ES-I3 (cell line): Measurements from ENCODE around the gene PODN.

Experiments used
- H3K36me3 ChIP-seq: 2 replicates; pipeline ENCODE4 v1.6.1; 2013; ENCODE audit warnings: mild to moderate bottlenecking, low read length, control low read depth, moderate library complexity; ENCODE audit not compliant: insufficient read depth
- H3K4me1 ChIP-seq: 2 replicates; pipeline ENCODE4 v1.6.1; 2013; ENCODE audit warnings: mild to moderate bottlenecking, control low read depth, low read length; ENCODE audit not compliant: insufficient read depth
- H3K9ac ChIP-seq: 2 replicates; pipeline ENCODE4 v1.6.1; 2013; ENCODE audit warnings: low read depth, mild to moderate bottlenecking, low read length, moderate library complexity
- H3K9me3 ChIP-seq: 2 replicates; pipeline ENCODE4 v1.6.1; 2013; ENCODE audit warnings: mild to moderate bottlenecking, low read length, moderate library complexity; ENCODE audit not compliant: control insufficient read depth, insufficient read depth

The PODN gene

GRCh38 chr1:53074313-53075154, 12.5 kb downstream of the PODN start:
- Histone ChIP-seq H3K36me3 (no peaks in the 10 kb centered on the region), H3K9me3 (no peaks in the 10 kb centered on the region), H3K4me1 (no peaks in the 10 kb centered on the region)

GRCh38 chr1:53075206-53075605, 13.2 kb downstream of the PODN start:
- no peaks in the 10 kb centered on the region for H3K9me3 ChIP-seq
- H3K4me1 ChIP-seq, result no peaks in the 10 kb centered on the region
- no peak overlapping the region for H3K9ac ChIP-seq
- H3K36me3 ChIP-seq, result no peaks in the 10 kb centered on the region

More at GRCh38 chr1:53074313-53075154, 12.5 kb downstream of the PODN start:
- H3K9ac ChIP-seq, result no peak overlapping the region

GRCh38 chr1:53075761-53076163, 13.7 kb downstream of the PODN start:
- Histone ChIP-seq H3K36me3 (no peaks in the 10 kb centered on the region), H3K4me1 (no peaks in the 10 kb centered on the region), H3K9ac (no peak overlapping the region), H3K9me3 (no peaks in the 10 kb centered on the region)

GRCh38 chr1:53076165-53076564, 14.2 kb downstream of the PODN start:
- H3K9ac ChIP-seq, result no peak overlapping the region

GRCh38 chr1:53076721-53077598, 14.9 kb downstream of the PODN start:
- no peaks in the 10 kb centered on the region for H3K36me3 ChIP-seq
- H3K9ac ChIP-seq, result no peak overlapping the region
- H3K4me1 ChIP-seq, result peaks cover 3% of the 10 kb centered on the region; the same call in 1 of the 2 replicates
- no peaks in the 10 kb centered on the region for H3K9me3 ChIP-seq

More at GRCh38 chr1:53076165-53076564, 14.2 kb downstream of the PODN start:
- no peaks in the 10 kb centered on the region for H3K4me1 ChIP-seq
- no peaks in the 10 kb centered on the region for H3K36me3 ChIP-seq
- H3K9me3 ChIP-seq, result no peaks in the 10 kb centered on the region

GRCh38 chr1:53077599-53077965, 15.6 kb downstream of the PODN start:
- no peak overlapping the region for H3K9ac ChIP-seq
- H3K4me1 ChIP-seq, result peaks cover 5% of the 10 kb centered on the region; the same call in 1 of the 2 replicates
- H3K36me3 ChIP-seq, result no peaks in the 10 kb centered on the region
- H3K9me3 ChIP-seq, result no peaks in the 10 kb centered on the region

GRCh38 chr1:53078333-53079101, 16.5 kb downstream of the PODN start:
- Histone ChIP-seq H3K4me1 (peaks cover 5% of the 10 kb centered on the region; the same call in 1 of the 2 replicates), H3K9ac (no peak overlapping the region), H3K9me3 (no peaks in the 10 kb centered on the region), H3K36me3 (no peaks in the 10 kb centered on the region)

- Histone ChIP-seq H3K36me3 (no peaks in the 10 kb centered on the region), H3K9me3 (no peaks in the 10 kb centered on the region), H3K4me1 (peaks cover 5% of the 10 kb centered on the region; the same call in 1 of the 2 replicates)
Measured at GRCh38 chr1:53079251-53079650, 17.2 kb downstream of the PODN start.

GRCh38 chr1:53080041-53080440, 18.0 kb downstream of the PODN start:
- no peaks in the 10 kb centered on the region for H3K36me3 ChIP-seq
- peaks cover 5% of the 10 kb centered on the region; the same call in 1 of the 2 replicates for H3K4me1 ChIP-seq
- no peaks in the 10 kb centered on the region for H3K9me3 ChIP-seq
- H3K9ac ChIP-seq, result no peak overlapping the region

More at GRCh38 chr1:53079251-53079650, 17.2 kb downstream of the PODN start:
- H3K9ac ChIP-seq, result no peak overlapping the region

GRCh38 chr1:53080769-53081168, 18.8 kb downstream of the PODN start:
- no peak overlapping the region for H3K9ac ChIP-seq
- no peaks in the 10 kb centered on the region for H3K9me3 ChIP-seq
- H3K4me1 ChIP-seq, result peaks cover 5% of the 10 kb centered on the region; the same call in 1 of the 2 replicates
- no peaks in the 10 kb centered on the region for H3K36me3 ChIP-seq

GRCh38 chr1:53081384-53082066, 19.5 kb downstream of the PODN start:
- H3K4me1 ChIP-seq, result peaks cover 5% of the 10 kb centered on the region; the same call in 1 of the 2 replicates
- H3K9me3 ChIP-seq, result no peaks in the 10 kb centered on the region
- no peaks in the 10 kb centered on the region for H3K36me3 ChIP-seq
- no peak overlapping the region for H3K9ac ChIP-seq

GRCh38 chr1:53082826-53083455, 20.9 kb downstream of the PODN start:
- H3K9me3 ChIP-seq, result no peaks in the 10 kb centered on the region
- H3K36me3 ChIP-seq, result no peaks in the 10 kb centered on the region
- peaks cover 5% of the 10 kb centered on the region; the same call in 1 of the 2 replicates for H3K4me1 ChIP-seq
- H3K9ac ChIP-seq, result no peak overlapping the region
